GM21390 (cell line): ENCODE measurements around the gene TMEM45B.
"Not testable (repeated sequence)": the region's sequence is repeated elsewhere in the genome, so short reads cannot be mapped to it uniquely, and the experiment has no call there.

ENCODE experiments used
- ATAC-seq: cut with Tn5 transposase; IDR thresholded peaks from one replicate; pipeline ENCODE4 v1.9.1; 2021; ENCODE audit not compliant: unreplicated experiment

TMEM45B gene

GRCh38 chr11:129804012-129804411 is 11.6 kb upstream of the TMEM45B start:
- no peak for ATAC-seq

GRCh38 chr11:129808241-129808640 is 7.4 kb upstream of the TMEM45B start:
- not testable (repeated sequence) for ATAC-seq

DNA sequence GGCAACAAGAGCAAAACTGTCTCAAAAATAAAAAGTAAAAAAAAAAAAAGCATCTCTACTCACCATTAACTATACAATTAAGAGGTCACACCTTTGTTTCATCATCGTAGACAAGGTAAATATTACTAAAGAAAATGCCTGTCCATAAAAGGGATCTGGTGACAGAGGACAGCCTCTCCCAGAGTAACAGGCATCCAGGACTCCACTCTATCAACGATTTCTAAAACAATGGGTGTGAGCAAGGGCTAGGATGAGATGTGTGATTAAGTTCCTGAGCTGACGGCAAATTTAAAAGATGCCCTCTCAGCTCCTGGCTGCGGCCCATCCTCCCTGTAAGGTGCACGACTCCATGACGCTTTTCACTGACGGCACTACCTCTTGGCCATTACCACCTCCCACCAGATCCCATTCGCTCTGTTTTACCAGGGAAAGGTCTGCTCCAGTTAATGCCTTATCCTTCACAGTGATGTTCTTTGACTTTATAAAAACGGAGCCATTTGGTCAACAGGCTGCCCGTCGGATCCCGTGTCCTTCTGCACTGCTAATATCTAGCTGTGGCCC is 2.3 kb upstream of the TMEM45B start:
- no peak for ATAC-seq

DNA sequence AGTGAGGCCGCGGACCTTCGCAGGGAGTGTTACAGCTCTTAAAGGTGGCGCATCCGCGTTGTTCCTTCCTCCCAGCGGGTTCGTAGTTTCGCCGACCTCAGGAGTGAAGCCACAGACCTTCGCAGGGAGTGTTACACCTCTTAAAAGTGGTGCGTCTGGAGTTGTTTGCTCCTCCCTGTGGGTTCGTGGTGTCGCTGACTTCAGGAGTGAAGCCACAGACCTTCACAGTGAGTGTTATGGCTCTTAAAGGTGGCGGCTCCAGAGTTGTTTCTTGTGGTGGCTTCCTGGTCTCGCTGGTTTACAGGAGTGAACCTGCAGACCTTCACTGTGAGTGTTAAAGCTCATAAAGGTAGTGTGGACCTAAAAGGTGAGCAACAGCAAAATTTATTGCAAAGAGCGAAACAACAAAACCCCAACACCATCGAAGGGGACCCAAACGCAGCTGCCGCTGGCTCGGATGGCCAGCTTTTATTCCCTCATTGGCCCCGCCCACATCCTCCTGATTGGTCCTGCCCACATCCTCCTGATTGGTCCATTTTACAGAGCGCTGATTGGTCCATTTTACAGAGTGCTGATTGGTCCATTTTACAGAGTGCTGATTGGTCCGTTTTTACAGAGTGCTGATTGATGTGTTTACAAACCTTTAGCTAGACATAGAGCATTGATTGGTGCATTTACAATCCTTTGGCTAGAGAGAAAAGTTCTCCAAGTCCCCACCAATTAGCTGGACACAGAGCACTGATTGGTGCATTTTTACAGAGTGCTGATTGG is 1.2 kb upstream of the TMEM45B start:
- ATAC-seq = no peak

- ATAC-seq = no peak
Observed at GRCh38 chr11:129817534-129818051, 1.9 kb downstream of the TMEM45B start.

- ATAC-seq = not testable (repeated sequence)
Observed at GRCh38 chr11:129818236-129818635, 2.6 kb downstream of the TMEM45B start.

GRCh38 chr11:129819237-129819636 is 3.6 kb downstream of the TMEM45B start:
- no peak for ATAC-seq

DNA sequence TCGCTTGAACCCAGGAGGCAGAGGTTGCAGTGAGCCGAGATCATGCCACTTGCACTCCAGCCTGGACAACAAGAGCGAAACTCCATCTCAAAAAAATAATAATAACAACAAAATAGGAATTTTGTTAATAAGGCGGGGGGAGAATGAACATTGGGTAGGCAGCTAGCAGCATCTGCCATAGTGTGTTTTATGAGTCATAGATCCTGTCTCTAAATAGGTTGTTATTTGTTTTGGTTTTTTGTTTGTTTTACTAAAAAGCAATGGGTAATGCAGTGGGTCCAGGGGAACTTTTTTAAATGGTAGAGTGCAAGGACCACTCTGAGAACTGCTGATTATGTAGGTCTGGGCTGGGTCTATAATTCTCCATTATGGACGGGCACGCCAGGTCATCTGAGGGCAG is 4.6 kb downstream of the TMEM45B start:
- ATAC-seq = not testable (repeated sequence)

DNA sequence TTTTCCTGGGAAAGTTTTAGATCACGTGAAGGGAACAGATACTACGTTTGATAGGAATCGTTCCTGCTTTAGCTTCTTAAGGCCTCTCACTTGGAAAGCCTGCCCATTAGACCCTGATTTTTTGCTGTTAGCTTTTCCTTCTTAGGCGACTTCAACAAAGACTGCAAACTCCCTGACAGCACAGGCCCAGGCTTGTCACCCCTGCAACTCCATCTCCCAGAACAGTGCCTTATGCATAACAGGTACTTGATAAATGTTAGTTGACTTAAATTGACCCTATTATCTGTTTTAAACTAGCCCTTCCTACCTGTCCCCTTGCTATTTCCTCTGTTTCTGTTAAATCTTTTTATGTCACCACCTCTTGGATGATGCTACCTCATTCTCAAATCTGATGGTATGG is 7.6 kb downstream of the TMEM45B start:
- ATAC-seq = not testable (repeated sequence)

GRCh38 chr11:129823799-129824198 is 8.2 kb downstream of the TMEM45B start:
- not testable (repeated sequence) for ATAC-seq

DNA sequence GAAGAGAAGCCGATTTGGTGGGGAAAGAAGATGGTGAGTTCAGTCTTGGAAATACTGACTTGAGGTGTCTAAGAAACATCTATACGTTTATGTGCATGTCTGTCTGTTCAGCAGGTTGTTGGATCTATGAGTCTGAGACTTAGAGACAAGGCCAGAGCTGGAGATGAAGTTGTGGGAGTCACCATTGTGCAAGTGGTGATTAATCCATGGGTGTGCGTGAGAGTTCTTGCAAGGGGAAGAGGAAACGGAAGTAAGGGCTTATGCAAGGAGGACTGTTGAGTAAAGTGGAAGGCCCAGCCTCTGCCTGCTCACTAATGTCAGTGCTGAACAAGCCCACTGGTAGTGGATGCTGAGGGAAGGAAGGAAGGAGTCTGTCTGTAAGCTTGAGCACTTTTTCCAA is 9.7 kb downstream of the TMEM45B start:
- no peak for ATAC-seq

DNA sequence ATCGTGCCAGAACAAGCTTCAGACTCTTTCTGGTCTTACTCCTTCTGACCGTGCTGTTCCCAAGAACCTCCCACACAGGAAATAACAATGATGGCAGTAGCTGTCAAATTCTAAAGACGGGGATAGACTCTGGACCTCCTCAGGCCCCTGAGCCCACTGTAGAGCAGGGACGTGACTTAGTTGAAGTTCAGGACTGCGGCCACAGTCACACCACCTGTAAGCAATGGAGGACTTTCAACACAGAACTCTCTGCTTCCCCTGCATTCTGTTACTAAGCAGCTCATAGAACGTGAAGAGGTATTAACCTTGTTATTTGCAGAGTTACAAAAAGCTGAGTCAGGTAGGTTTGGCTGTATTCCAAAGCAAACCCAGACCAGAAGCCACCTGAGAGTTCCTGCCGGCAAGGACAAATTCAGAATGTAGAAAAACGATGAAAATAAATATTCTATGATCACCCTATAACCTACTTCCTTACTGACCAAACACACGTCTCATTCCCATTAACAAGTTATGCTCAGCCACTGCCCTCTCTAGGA is 12.7 kb downstream of the TMEM45B start:
- ATAC-seq = no peak

- ATAC-seq = not testable (repeated sequence)
Observed at GRCh38 chr11:129829497-129829896, 13.8 kb downstream of the TMEM45B start.

DNA sequence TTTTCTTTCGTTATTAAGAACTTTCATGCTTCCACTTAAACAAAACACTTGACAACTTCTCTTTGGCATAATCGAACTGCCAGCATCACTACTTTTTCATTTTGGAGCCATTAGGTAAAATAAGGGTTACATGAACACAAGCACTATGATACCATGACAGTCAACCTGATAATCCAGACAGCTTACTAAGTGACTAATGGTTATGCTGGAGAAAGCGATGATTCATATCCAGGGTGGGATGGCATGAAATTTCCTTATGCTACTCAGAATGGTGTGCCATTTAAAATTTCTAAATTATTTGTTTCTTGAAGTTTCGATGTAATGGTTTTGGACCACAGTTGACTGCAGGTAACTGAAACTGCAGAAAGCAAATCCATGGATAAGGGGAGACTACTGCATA is 15.6 kb downstream of the TMEM45B start:
- ATAC-seq = not testable (repeated sequence)

DNA sequence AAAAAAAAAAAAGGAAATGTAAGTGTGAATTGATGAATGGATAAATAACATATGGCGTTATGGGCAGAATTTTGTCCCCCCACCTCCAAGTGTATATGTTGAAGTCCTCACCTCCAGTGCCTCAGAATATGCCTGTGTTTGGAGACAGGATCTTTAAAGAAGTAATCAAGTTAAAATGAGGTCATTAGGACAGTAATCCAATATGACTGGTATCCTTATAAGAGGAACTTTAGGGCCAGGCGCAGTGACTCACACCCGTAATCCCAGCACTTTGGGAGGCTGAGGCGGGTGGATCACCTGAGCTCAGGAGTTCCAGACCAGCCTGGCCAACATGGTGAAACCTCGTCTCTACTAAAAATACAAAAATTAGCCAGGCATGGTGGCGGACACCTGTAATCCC is 17.6 kb downstream of the TMEM45B start:
- ATAC-seq = not testable (repeated sequence)

DNA sequence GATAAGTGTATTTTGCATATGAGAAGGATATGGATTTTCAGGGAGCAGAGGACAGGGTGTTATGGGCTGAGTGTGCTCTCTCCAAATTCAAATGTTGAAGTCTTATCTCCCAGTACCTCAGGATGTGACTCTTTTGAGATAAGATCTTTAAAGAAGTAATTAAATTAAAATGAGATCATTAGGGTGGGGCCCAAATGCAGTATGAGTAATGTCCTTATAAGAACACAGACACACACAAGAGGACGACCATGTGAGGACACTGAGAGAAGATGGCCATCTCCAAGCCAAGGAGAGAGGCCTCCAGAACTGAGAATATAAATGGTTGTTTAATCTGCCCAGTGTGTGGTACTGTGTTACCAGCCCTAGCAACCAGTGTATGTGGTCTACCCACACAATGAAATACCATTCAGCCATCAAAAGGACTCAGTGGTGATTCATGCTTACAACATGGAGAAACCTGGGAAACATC is 20.8 kb downstream of the TMEM45B start:
- not testable (repeated sequence) for ATAC-seq

DNA sequence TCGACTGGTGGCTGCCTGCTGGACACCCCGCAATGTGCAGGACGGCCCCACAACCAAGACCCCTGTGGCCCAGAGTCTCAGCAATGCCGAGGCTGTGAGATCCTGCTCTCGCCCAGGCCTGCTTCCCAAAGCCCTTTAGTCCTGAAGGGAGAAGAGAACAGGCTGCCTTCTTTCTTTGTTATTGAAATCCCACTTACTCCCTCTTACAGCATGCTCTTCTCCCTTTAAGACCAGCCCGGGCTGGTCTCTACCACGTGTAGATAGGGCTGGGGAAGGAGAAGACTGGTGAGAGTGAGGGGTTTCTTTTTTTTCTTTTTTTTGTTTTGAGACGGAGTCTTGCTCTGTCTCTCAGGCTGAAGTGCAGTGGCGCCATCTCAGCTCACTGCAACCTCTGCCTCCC is 21.3 kb downstream of the TMEM45B start:
- no peak for ATAC-seq

DNA sequence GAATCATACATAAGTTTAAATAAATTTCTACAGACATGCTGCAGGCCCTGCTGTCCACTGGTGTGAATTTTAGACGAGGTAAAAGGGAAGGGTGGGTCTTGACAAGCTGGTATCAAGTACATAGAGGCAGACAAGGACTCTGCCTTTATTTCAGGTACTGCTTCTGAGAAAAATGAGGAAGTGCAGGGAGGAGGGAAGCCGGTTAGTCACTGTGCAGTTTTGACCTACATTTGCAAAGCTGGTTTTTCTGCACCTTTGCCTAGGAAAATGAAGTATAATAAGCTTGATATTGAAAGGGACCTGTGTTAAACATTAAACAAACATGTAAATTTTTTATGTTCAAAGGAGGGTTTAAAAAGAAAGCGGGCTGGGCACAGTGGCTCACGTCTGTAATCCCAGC is 24.6 kb downstream of the TMEM45B start:
- ATAC-seq = no peak

- no peak for ATAC-seq
Observed at GRCh38 chr11:129842138-129842537, 26.5 kb downstream of the TMEM45B start.

GRCh38 chr11:129846508-129847335 is 31.1 kb downstream of the TMEM45B start:
- no peak for ATAC-seq

DNA sequence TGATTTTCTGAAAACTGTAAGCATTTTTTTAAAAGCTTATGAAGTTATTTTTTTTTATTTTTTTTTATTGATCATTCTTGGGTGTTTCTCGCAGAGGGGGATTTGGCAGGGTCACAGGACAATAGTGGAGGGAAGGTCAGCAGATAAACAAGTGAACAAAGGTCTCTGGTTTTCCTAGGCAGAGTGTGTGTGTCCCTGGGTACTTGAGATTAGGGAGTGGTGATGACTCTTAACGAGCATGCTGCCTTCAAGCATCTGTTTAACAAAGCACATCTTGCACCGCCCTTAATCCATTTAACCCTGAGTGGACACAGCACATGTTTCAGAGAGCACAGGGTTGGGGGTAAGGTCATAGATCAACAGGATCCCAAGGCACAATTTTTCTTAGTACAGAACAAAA is 31.7 kb downstream of the TMEM45B start:
- not testable (repeated sequence) for ATAC-seq
